Ectodermal cell (in vitro differentiated cells): ENCODE results near the gene JMJD8.

ENCODE experiments used
- H3K27ac ChIP-seq: 2 replicates; pipeline ENCODE4 v1.7.0; 2013; ENCODE audit warnings: mild to moderate bottlenecking, low read depth, low read length; ENCODE audit not compliant: insufficient read depth, poor library complexity, severe bottlenecking
- H3K27me3 ChIP-seq: 2 replicates; pipeline ENCODE4 v1.7.0; 2013; ENCODE audit warnings: mild to moderate bottlenecking, low read length; ENCODE audit not compliant: insufficient read depth, control insufficient read depth, poor library complexity, severe bottlenecking
- H3K36me3 ChIP-seq: one replicate; pipeline ENCODE4 v1.7.0; 2013; ENCODE audit warnings: low read length; ENCODE audit not compliant: control insufficient read depth, insufficient read depth
- H3K4me1 ChIP-seq: one replicate; pipeline ENCODE4 v1.7.0; 2013; ENCODE audit warnings: low read length; ENCODE audit not compliant: control insufficient read depth, insufficient read depth
- H3K4me3 ChIP-seq: 2 replicates; pipeline ENCODE4 v1.7.0; 2013; ENCODE audit warnings: low read depth, low read length, control low read depth; ENCODE audit not compliant: insufficient read depth
- H3K9me3 ChIP-seq: 2 replicates; pipeline ENCODE4 v1.7.0; 2013; ENCODE audit warnings: mild to moderate bottlenecking, low read length, moderate library complexity; ENCODE audit not compliant: control insufficient read depth
- WGBS, 2 experiments: methylation state at CpG; one replicate each; pipeline ENCODE4 v1.1.7; 2013; ENCODE audit warnings: missing lambda C conversion rate in 2 of 2; 5-methylcytosine and 5-hydroxymethylcytosine counted together

JMJD8 gene

GRCh38 chr16:727291-727977, 43.3 kb upstream of the JMJD8 start:
- no peaks in the 10 kb centered on the region for H3K36me3 ChIP-seq
- H3K4me1 ChIP-seq: peaks cover 11% of the 10 kb centered on the region
- H3K9me3 ChIP-seq: no peaks in the 10 kb centered on the region
- peak overlapping the region; percentile 49 for H3K4me3 ChIP-seq
- 3% methylated on average over 61 of the region's 61 CpGs for WGBS, 2 experiments
- H3K27ac ChIP-seq: no peak overlapping the region
- peaks cover 35% of the 10 kb centered on the region for H3K27me3 ChIP-seq

GRCh38 chr16:726438-727290, 42.5 kb upstream of the JMJD8 start, which contains the start of the genes CCDC78 and HAGHL:
Gene CCDC78, minus strand, starts transcription at chr16:726443. Its CDS starts 76 bp downstream, at chr16:726367.
Gene HAGHL, plus strand, starts transcription at chr16:727106. Its CDS starts 404 bp downstream, at chr16:727510.
- WGBS, 2 experiments: 3% methylated on average over 88 of the region's 88 CpGs

GRCh38 chr16:726188-726437, 42.0 kb upstream of the JMJD8 start:
- Histone ChIP-seq H3K27ac (no peak overlapping the region), H3K4me3 (no peak overlapping the region), H3K4me1 (peaks cover 14% of the 10 kb centered on the region), H3K36me3 (no peaks in the 10 kb centered on the region), H3K9me3 (no peaks in the 10 kb centered on the region), H3K27me3 (peaks cover 35% of the 10 kb centered on the region)
- 39 to 40% methylated on average over 9 of the region's 9 CpGs for WGBS, 2 experiments

More at GRCh38 chr16:726438-727290, 42.5 kb upstream of the JMJD8 start, which contains the start of the genes CCDC78 and HAGHL:
- H3K27me3 ChIP-seq: peaks cover 35% of the 10 kb centered on the region
- H3K4me3 ChIP-seq: peak within 1 kb of the TSS; percentile 49
- H3K36me3 ChIP-seq: no peaks in the 10 kb centered on the region
- no peak within 1 kb of the TSS for H3K27ac ChIP-seq
- H3K4me1 ChIP-seq: peaks cover 13% of the 10 kb centered on the region
- no peaks in the 10 kb centered on the region for H3K9me3 ChIP-seq

GRCh38 chr16:725463-726187, 41.5 kb upstream of the JMJD8 start:
- Histone ChIP-seq H3K4me1 (peaks cover 14% of the 10 kb centered on the region), H3K4me3 (no peak overlapping the region), H3K36me3 (no peaks in the 10 kb centered on the region), H3K27ac (no peak overlapping the region), H3K27me3 (peaks cover 35% of the 10 kb centered on the region), H3K9me3 (no peaks in the 10 kb centered on the region)
- 86% methylated on average over 23 of the region's 23 CpGs for WGBS, 2 experiments

- no peaks in the 10 kb centered on the region for H3K9me3 ChIP-seq
- peaks cover 18% of the 10 kb centered on the region for H3K4me1 ChIP-seq
- peaks cover 35% of the 10 kb centered on the region for H3K27me3 ChIP-seq
- no peaks in the 10 kb centered on the region for H3K36me3 ChIP-seq
- no peak overlapping the region for H3K4me3 ChIP-seq
- WGBS, 2 experiments: 91 to 93% methylated on average over 7 of the region's 7 CpGs
- no peak overlapping the region for H3K27ac ChIP-seq
Observed at GRCh38 chr16:725041-725376, 40.9 kb upstream of the JMJD8 start.

GRCh38 chr16:724188-725040, 40.3 kb upstream of the JMJD8 start:
- Histone ChIP-seq H3K4me1 (peaks cover 24% of the 10 kb centered on the region), H3K27me3 (peaks cover 35% of the 10 kb centered on the region), H3K27ac (no peak overlapping the region), H3K9me3 (no peaks in the 10 kb centered on the region), H3K36me3 (no peaks in the 10 kb centered on the region), H3K4me3 (no peak overlapping the region)
- 86 to 87% methylated on average over 29 of the region's 29 CpGs for WGBS, 2 experiments

- H3K4me3 ChIP-seq: no peak overlapping the region
- 94% methylated on average over 9 of the region's 9 CpGs for WGBS, 2 experiments
- no peak overlapping the region for H3K27ac ChIP-seq
- H3K4me1 ChIP-seq: peaks cover 30% of the 10 kb centered on the region
- peaks cover 32% of the 10 kb centered on the region for H3K27me3 ChIP-seq
- H3K36me3 ChIP-seq: no peaks in the 10 kb centered on the region
- H3K9me3 ChIP-seq: no peaks in the 10 kb centered on the region
Observed at GRCh38 chr16:723695-724094, 39.6 kb upstream of the JMJD8 start.

- no peaks in the 10 kb centered on the region for H3K9me3 ChIP-seq
- peaks cover 26% of the 10 kb centered on the region for H3K27me3 ChIP-seq
- H3K36me3 ChIP-seq: no peaks in the 10 kb centered on the region
- 94 to 95% methylated on average over 24 of the region's 24 CpGs for WGBS, 2 experiments
- no peak overlapping the region for H3K4me3 ChIP-seq
- no peak overlapping the region for H3K27ac ChIP-seq
- H3K4me1 ChIP-seq: peaks cover 37% of the 10 kb centered on the region
Observed at GRCh38 chr16:722835-723633, 38.9 kb upstream of the JMJD8 start.
